K562 (cell line): Measurements from ENCODE around the gene ZEB2. TPM values are rescaled to one million over a fixed set of nuclear protein-coding genes. Genes with fewer than 3 reads are reported as not detected.

ENCODE experiments used
- ADNP ChIP-seq: fragments of 200-800 bp; sonication (Bioruptor generic); IDR thresholded peaks from 2 replicates; pipeline ENCODE4 v1.6.1; 2016; ENCODE audit warnings: missing genetic modification characterization, missing compliant biosample characterization
- ARHGAP35 ChIP-seq: fragments of 450-650 bp; IDR thresholded peaks from 2 replicates; pipeline ENCODE4 v1.6.1; 2018; ENCODE audit not compliant: partially characterized antibody
- ATF1 ChIP-seq, 2 experiments: fragments of 450-650 bp in 1 of 2; IDR thresholded peaks; 2 replicates each; pipeline ENCODE4 v1.6.1; 2016; ENCODE audit warnings: missing compliant biosample characterization in 1 of 2, missing genetic modification characterization in 1 of 2
- ATF6 ChIP-seq: sonication (generic); formaldehyde crosslinking; IDR thresholded peaks from 2 replicates; pipeline ENCODE4 v1.4.0; 2020; ENCODE audit warnings: mild to moderate bottlenecking, missing genetic modification reagents
- CBX8 ChIP-seq: fragments of 200-600 bp; sonication (generic); IDR thresholded peaks from 2 replicates; pipeline ENCODE4 v1.6.1; 2012; ENCODE audit warnings: borderline replicate concordance, mixed run types, low read depth, mild to moderate bottlenecking, moderate library complexity, mixed read lengths, low read length, control low read depth, inconsistent platforms; ENCODE audit not compliant: poor library complexity, severe bottlenecking; ENCODE audit errors: extremely low read depth
- CEBPG ChIP-seq, 3 experiments: fragments of 200-800 bp in 1 of 3; sonication (Bioruptor generic) in 1 of 3; sonication (generic) in 1 of 3; formaldehyde crosslinking in 1 of 3; IDR thresholded peaks in 2 of 3; conservative IDR thresholded peaks in 1 of 3; 2 replicates each; pipeline versions ENCODE4 v1.6.1 to v1.8.0; 2016 to 2022; ENCODE audit warnings: missing compliant biosample characterization in 2 of 3, missing genetic modification characterization in 2 of 3, mild to moderate bottlenecking in 1 of 3, missing genetic modification reagents in 1 of 3
- FOXA1 ChIP-seq: fragments of 450-650 bp; IDR thresholded peaks from 2 replicates; pipeline ENCODE4 v1.6.1; 2016; ENCODE audit warnings: mild to moderate bottlenecking, borderline replicate concordance
- GTF2A2 ChIP-seq: IDR thresholded peaks from 2 replicates; pipeline ENCODE4 v1.6.1; 2016; ENCODE audit warnings: mild to moderate bottlenecking, missing genetic modification characterization, missing compliant biosample characterization
- HNRNPH1 ChIP-seq: fragments of 200-400 bp; formaldehyde crosslinking; optimal IDR thresholded peaks from 2 replicates; pipeline ENCODE3; 2017; ENCODE audit warnings: low read depth, mild to moderate bottlenecking, low read length, moderate library complexity
- KLF10 ChIP-seq: fragments of 250-450 bp; sonication (Bioruptor Pico); IDR thresholded peaks from 2 replicates; pipeline ENCODE4 v1.6.1; 2021; ENCODE audit warnings: matching md5 sums
- L3MBTL2 ChIP-seq: fragments of 450-650 bp; IDR thresholded peaks from 2 replicates; pipeline ENCODE4 v1.6.1; 2016; ENCODE audit warnings: mild to moderate bottlenecking, moderate library complexity
- MAFG ChIP-seq: fragments of 450-650 bp; conservative IDR thresholded peaks from 2 replicates; pipeline ENCODE4 v1.6.1; 2016; ENCODE audit warnings: missing genetic modification characterization, missing compliant biosample characterization
- MECOM ChIP-seq: fragments of 250-450 bp; sonication (Bioruptor Pico); IDR thresholded peaks from 2 replicates; pipeline ENCODE4 v1.8.0; 2022; ENCODE audit warnings: inconsistent platforms
- MTA1 ChIP-seq: fragments of 450-650 bp; IDR thresholded peaks from 2 replicates; pipeline ENCODE4 v1.6.1; 2017; ENCODE audit warnings: borderline replicate concordance
- MTA2 ChIP-seq: fragments of 450-650 bp; IDR thresholded peaks from 2 replicates; pipeline ENCODE4 v1.6.1; 2016; ENCODE audit warnings: low read depth
- NCOA6 ChIP-seq: fragments of 450-650 bp; IDR thresholded peaks from 2 replicates; pipeline ENCODE4 v1.6.1; 2017; ENCODE audit warnings: mild to moderate bottlenecking
- NFXL1 ChIP-seq: fragments of 450-650 bp; formaldehyde crosslinking; IDR thresholded peaks from 2 replicates; pipeline ENCODE4 v1.4.0; 2021; ENCODE audit warnings: mild to moderate bottlenecking
- PURB ChIP-seq: sonication (generic); formaldehyde crosslinking; IDR thresholded peaks from 2 replicates; pipeline ENCODE4 v1.9.0; 2021; ENCODE audit warnings: low read depth, mild to moderate bottlenecking, missing genetic modification reagents
- RBBP5 ChIP-seq: fragments of 200-600 bp; sonication (generic); IDR thresholded peaks from 2 replicates; pipeline ENCODE4 v1.6.1; 2012; ENCODE audit warnings: borderline replicate concordance, mild to moderate bottlenecking, low read length, control low read depth, inconsistent platforms; ENCODE audit not compliant: insufficient read depth, poor library complexity, severe bottlenecking
- SUPT5H ChIP-seq: fragments of 450-650 bp; IDR thresholded peaks from 2 replicates; pipeline ENCODE4 v1.6.1; 2016
- WHSC1 ChIP-seq: IDR thresholded peaks from one replicate; pipeline ENCODE4 v1.6.1; 2012; ENCODE audit warnings: low read length, control low read depth, inconsistent platforms
- ZBTB5 ChIP-seq: fragments of 450-650 bp; IDR thresholded peaks from 2 replicates; pipeline ENCODE4 v1.6.1; 2017; ENCODE audit warnings: antibody characterized with exemption
- ZFP1 ChIP-seq: fragments of 450-650 bp; formaldehyde crosslinking; IDR thresholded peaks from 2 replicates; pipeline ENCODE4 v1.4.0; 2020; ENCODE audit warnings: mild to moderate bottlenecking, mixed read lengths
- ZNF12 ChIP-seq: sonication (generic); formaldehyde crosslinking; IDR thresholded peaks from 2 replicates; pipeline ENCODE4 v1.4.0; 2020; ENCODE audit warnings: mild to moderate bottlenecking, missing genetic modification reagents
- ZNF224 ChIP-seq: sonication (generic); formaldehyde crosslinking; IDR thresholded peaks from 2 replicates; pipeline ENCODE4 v1.8.0; 2022; ENCODE audit warnings: mild to moderate bottlenecking, missing genetic modification reagents
- ZNF668 ChIP-seq: fragments of 250-450 bp; sonication (Bioruptor Pico); IDR thresholded peaks from 2 replicates; pipeline ENCODE4 v1.8.0; 2022; ENCODE audit warnings: mild to moderate bottlenecking, inconsistent platforms
- polyA plus RNA-seq, 8 experiments: library from polyadenylated mRNA; depleted of rRNA in 4 of 8; stranded (reverse) in 5 of 8; unstranded in 3 of 8; fragments of >200 nt; fragmentation: Nextera tagmentation in 2 of 8; fragmentation: Illumina TruSeq in 1 of 8; extraction: Ambion mirVana in 2 of 8; extraction: Trizol in 1 of 8; gene quantifications; 2 replicates each; pipeline versions ENCODE4 v1.2.1 to v1.2.3, GENCODE V29; 2011 to 2014; ENCODE audit warnings: inconsistent platforms in 1 of 8, missing spikeins in 1 of 8
- total RNA-seq, 7 experiments: library from RNA; depleted of rRNA in 6 of 7; stranded (reverse); fragments of >200 nt in 6 of 7; fragmentation: Illumina TruSeq in 2 of 7; extraction: Trizol in 2 of 7; gene quantifications; 2 replicates each; pipeline versions ENCODE4 v1.2.1 to v1.2.3, GENCODE V29; 2011 to 2021; ENCODE audit warnings: low replicate concordance in 1 of 7
- TF ChIP-seq, protein P1 (sequence below): fragments of 450-650 bp; IDR thresholded peaks from 2 replicates; pipeline ENCODE4 v1.6.1; 2016; ENCODE audit warnings: antibody characterized with exemption

Gene ZEB2
- total and polyA plus RNA-seq, 9 of the 15 experiments (the other 6 are each of a cell fraction or from before 2014, with no cell fraction given) = 15.1 to 113 (median 72.3) TPM

- TF ChIP-seq ZNF12 (CRISPR knock-in tag) (no peak), ADNP (tag) (no peak), MECOM (no peak), ZBTB5 (no peak), ARHGAP35 (no peak), MAFG (tag) (peak; percentile 33; the same call in 1 of the 2 replicates), ZNF224 (CRISPR knock-in tag) (no peak), KLF10 (CRISPR knock-in tag) (no peak), ZFP1 (no peak), WHSC1 (no peak), RBBP5 (no peak), MTA1 (no peak), ZNF668 (CRISPR knock-in tag) (no peak), SUPT5H (no peak), ATF6 (CRISPR knock-in tag) (no peak), FOXA1 (no peak), MTA2 (no peak), ATF1 (CRISPR knock-in tag; IDR thresholded peaks at IDR 0.05) (no peak), ATF1 (tag; IDR thresholded peaks at IDR 0.05) (peak; percentile 23; the same call in 1 of the 2 replicates), PURB (CRISPR knock-in tag) (no peak), CEBPG (CRISPR knock-in tag; IDR thresholded peaks at IDR 0.05) (no peak), CEBPG (tag; conservative IDR thresholded peaks at IDR 0.05 in 1 of 2, IDR thresholded peaks at IDR 0.05 in 1 of 2) (no peak), NFXL1 (CRISPR knock-in tag) (no peak), CBX8 (no peak), NCOA6 (no peak), HNRNPH1 (no peak), L3MBTL2 (no peak), GTF2A2 (tag) (no peak)
- TF ChIP-seq, protein P1, sequence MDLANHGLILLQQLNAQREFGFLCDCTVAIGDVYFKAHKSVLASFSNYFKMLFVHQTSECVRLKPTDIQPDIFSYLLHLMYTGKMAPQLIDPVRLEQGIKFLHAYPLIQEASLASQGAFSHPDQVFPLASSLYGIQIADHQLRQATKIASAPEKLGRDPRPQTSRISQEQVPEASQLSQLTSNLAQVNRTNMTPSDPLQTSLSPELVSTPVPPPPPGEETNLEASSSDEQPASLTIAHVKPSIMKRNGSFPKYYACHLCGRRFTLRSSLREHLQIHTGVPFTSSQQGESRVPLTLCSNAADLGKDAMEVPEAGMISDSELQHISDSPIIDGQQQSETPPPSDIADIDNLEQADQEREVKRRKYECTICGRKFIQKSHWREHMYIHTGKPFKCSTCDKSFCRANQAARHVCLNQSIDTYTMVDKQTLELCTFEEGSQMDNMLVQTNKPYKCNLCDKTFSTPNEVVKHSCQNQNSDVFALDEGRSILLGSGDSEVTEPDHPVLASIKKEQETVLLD = no peak
These were observed 112.7 kb downstream of the ZEB2 start (continued) for GRCh38 chr2:144407262-144407661.
